ENCODE results near the gene NECTIN3. TPM values are rescaled to one million over a fixed set of nuclear protein-coding genes. Genes with fewer than 3 reads are reported as not detected.

NECTIN3 gene
- total RNA-seq, 1 donor from 2014 or later: 13.7 TPM

GRCh38 chr3:111084911-111085310, 13.3 kb downstream of the NECTIN3 start:
- DNase-seq: no peak

GRCh38 chr3:111087924-111088469, 16.4 kb downstream of the NECTIN3 start:
- DNase-seq: no peak

- DNase-seq: no peak
Observed at GRCh38 chr3:111096487-111097209, 25.0 kb downstream of the NECTIN3 start.

DNA sequence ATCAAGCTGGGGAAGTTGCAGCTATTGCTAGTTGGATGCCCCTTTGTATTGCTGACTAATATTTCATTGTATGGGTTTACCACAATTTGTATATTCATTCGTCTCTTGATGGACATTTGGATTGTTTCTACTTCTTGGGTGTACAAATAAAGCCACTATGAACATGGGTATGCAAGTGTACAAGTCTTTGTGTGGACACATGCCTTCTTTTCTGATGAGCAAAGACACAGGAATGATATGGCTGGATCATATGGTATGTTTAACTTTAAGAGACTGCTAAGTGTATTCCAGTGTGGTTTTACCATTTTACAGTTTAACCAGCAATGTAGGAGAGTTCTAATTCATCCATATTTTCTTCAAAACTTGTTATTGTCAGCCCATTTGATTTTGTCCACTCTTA, 32.2 kb downstream of the NECTIN3 start:
- no peak for DNase-seq

DNA sequence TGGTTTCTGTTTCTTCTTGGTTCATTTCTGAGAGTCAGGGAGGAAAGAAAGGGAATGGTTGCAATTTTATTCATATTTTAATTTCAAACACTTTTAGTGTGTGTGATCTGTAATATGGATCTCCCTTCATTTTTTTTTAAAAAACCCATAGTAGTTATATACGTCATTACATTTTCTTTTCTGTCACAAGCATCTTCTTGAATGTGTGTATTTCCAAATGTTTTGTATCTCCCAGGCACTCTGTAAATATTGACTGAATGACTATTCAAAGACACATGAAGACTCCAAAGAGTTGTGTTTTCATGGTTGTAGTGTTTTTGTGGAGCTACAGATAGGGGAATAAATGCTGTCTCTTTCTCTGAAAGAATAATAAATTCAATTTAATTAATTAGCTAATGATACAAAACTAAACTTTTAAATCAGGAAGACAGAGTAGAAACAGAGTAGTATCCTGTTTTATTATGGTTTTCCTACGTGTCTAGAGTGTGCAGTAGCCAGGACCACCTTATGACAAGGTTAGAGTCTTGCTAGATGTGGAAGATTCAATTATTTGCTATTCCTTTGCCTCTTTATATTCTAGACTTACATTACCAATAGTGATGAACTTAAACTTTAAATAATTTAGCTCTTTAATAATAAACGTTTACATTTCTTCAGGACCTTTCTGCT, 35.5 kb downstream of the NECTIN3 start:
- DNase-seq: no peak

GRCh38 chr3:111107662-111108035, 36.0 kb downstream of the NECTIN3 start:
- no peak for DNase-seq

- DNase-seq: no peak
Observed at GRCh38 chr3:111112913-111113312, 41.3 kb downstream of the NECTIN3 start.

- no peak for DNase-seq
Observed at GRCh38 chr3:111128884-111129283, 57.3 kb downstream of the NECTIN3 start.

DNA sequence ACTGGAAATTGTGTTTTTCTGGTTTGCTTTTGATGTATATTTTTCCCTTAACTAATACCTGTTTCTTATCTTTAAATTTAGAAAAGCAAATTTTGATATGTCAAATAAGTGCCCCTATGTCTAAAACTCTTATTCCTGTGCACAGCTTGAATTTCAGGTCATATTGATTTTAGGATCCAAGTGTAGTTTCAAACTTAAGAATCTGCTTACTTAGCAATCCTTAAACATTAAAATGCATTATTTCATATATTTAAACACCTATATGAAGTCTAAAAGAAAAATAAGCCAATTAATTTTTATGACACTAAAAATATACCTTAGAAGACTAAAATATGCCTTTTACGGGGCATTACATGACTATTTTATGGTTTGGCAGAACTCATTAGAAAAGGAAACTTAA, 59.2 kb downstream of the NECTIN3 start:
- DNase-seq: no peak

- DNase-seq: no peak
Observed at GRCh38 chr3:111134302-111134701, 62.7 kb downstream of the NECTIN3 start.

GRCh38 chr3:111151438-111151837, 79.8 kb downstream of the NECTIN3 start:
- no peak for DNase-seq

- DNase-seq: no peak
Observed at GRCh38 chr3:111152496-111152895, 80.9 kb downstream of the NECTIN3 start.

DNA sequence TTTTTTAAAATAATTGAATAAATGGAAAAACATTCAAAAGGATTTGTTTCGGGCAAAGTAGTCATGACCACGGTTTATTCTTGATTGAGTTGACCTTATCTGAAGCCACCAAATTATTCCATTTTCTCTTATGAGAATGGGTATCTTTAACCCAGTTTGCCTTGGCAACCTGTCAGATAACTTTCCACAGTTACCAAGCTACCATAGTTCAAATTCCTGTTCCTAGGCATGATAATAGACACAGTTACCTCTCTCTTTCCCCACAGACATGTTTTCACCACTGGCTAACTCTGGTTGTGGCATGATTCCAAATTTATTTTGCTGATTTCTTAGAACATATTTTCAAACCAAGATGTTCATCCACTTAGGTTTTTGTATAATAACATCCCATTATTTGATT, 84.9 kb downstream of the NECTIN3 start:
- no peak for DNase-seq

DNA sequence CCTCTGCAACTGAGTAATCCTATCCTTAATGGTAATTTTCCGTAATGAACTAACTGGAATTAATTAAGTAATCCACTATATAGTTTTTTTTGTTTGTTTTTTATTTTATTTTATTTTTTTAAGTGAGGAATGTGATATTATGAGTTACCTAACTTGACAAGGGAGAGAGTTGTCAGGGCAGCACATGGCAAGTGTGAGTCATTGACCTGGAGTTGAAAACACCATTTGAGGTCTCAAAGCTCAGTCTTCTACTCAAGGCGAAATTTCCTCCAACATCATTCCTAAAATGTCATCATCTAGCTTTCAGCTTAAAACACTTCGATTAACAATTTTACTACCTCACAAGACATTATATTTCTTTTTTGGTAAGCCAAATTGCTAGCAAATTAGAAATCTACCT, 87.8 kb downstream of the NECTIN3 start:
- DNase-seq: no peak

DNA sequence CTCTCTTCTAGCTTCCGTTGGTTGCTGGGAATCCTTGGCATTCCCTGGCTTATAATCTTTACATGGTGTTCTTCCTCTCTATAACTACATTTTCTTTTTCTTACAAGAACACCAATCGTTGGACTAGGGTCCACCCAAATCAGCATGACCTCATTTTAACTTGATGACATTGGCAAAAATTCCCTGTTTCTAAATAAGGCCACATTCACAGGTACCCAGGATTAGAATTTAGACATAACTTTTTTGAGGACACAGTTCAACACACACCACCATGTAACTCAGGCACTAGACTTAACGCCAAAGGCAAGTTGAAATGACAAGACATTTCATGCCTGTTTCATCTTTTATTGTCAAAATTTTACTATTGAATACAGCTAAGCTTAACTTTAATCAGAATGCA, 93.0 kb downstream of the NECTIN3 start:
- DNase-seq: no peak

- DNase-seq: no peak
Observed at GRCh38 chr3:111165411-111165810, 93.8 kb downstream of the NECTIN3 start.

DNA sequence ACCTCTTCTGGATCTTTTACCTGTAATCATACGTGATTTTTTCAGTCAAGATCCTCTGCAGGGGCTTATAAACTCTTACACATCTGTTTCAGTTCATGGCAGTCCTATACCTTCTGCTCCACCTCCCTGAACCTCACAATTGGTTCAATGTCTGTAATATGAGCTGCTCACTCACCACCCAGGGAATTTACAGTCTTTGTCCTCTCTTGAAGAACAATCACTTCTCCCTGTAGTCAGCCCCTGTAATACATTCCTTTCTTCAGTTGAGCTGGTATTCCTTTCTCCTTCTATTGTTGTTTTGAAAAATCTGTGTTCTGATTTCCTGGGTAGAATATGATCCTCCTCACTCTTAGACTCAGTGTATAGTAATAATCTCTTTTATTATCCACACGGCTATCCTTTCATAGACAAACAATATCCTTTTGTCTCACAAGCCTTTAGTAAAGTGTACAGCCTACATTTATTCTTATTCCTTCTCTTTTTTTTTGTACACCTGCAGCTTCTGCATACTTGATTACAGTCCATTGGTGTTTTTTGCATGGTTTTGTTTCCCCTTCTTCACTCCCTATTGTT, 101.8 kb downstream of the NECTIN3 start:
- no peak for DNase-seq

DNA sequence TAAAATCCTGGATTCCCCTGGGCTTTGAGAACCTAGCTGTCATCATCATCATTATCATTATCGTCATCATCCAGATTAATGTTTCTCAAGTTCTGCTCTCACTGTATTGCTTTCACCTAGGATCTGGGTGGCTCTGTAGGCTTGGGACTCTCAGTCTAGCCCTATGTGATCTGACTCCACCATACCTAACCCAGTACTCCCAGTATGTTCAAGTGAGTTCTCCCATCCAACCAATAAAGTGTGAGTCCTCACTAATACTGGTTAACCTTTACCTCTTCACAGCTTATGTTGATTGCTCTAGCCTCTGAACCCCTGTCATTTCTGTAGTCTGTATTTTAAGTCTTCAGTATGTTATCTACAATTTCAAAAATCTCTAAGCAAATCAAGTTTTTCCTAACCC, 102.3 kb downstream of the NECTIN3 start:
- DNase-seq: no peak

DNA sequence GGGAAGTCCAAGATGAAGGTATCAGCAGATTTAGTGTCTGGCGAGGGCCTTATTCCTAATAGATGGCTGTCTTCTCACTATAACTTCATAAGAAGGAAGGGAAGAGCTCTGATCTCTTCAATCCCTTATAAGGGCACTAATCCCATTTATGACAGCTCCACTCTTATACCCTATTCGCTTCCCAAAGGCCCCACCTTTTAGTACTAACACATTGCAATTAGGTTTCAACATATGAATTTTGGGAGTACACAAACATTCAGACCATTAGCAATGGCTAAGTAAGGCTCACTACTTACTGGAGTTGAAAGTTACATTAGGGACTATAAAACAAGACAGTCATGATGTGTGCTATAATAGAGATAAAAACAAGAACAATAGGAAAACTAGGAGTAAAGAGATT, 118.9 kb downstream of the NECTIN3 start:
- no peak for DNase-seq

- DNase-seq: no peak
Observed at GRCh38 chr3:111193472-111193871, 121.9 kb downstream of the NECTIN3 start.

DNA sequence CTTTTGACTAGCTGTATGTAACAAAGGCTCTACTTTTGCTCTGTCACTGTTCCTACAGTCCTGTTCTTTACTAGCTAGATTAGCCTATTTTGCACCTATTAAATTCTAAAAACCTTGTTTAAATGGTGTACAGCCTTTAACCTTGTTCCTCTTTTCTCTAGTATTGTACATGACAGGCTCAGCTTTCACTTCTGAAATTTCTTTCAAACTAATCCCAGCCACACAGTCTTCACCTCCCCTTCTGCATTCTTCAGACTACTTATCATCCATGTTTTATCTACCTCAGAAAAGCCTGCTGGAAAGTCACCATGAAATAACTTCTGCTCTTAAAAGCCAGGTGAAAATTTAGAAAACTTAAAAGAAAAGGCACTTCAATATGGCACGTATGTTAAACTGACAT, 122.4 kb downstream of the NECTIN3 start:
- DNase-seq: no peak

DNA sequence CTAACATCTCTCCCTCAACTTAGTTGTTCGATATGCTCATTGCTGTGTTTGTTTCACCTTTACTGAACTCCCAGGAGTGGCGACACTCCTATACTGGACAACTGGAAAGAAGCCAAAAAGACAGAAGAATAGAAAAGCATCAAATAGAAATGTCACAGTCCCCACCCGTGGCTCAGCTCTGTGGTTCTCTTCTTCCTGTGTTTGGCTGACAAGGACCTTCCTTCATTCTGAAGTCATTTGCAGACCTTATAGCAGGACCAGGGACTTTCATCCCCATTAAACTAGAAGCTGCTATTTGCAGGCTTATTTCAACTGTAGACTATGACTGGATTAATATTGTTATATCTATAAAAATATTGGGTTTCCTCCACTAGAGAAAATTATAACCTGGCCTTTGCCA, 125.9 kb downstream of the NECTIN3 start:
- no peak for DNase-seq

DNA sequence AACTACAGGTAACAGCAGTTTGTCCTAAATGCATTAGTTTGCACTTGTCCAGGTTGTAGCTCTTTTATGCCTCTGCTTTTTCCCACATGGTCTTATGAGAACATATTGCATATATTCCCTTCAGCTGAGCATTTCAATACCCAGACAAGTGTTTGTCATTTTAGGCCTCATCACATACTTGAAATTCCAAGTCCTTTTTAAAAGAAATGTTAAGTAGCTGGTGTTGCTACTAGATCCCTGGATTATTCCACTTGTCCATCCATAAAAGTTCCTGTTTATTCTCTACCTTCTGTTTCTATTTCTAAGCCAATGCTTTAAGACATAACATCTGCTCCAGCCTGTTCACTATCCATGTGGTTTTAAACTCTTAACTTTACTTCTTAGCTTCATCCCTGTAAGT, 128.4 kb downstream of the NECTIN3 start:
- DNase-seq: no peak
